ENCODE data around the gene ATG101.

Gene ATG101

DNA sequence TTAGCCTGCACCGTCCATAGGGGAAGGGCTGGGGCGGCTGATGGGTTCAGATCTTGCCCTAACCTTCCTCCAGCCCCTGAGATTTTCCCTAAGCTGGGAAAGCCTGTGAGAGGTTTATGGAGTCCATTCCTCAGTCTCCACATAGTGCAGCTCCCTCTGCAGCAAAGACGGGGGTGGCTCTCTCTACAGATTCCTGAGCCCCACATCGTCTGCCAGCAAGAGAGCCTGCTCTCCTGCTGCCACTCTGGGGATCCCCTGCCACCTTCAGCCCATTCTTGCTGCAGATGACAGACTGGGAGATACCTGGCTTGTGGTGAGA lies 12.8 kb downstream of the ATG101 start:
- no peak overlapping the region for H2AK5ac ChIP-seq (ENCODE audit: low read length)
- no peak overlapping the region for H4K12ac ChIP-seq (ENCODE audit: low read depth, low read length)
- no peak for DNase-seq
- no peak overlapping the region for H2BK12ac ChIP-seq (ENCODE audit: low read length)
- no peak overlapping the region for H2BK120ac ChIP-seq (ENCODE audit: insufficient read depth, low read length, poor library complexity)
- no peaks in the 10 kb centered on the region for H3K79me2 ChIP-seq (ENCODE audit: control insufficient read depth, insufficient read depth, low read length, poor library complexity)
- no peak overlapping the region for H3K14ac ChIP-seq (ENCODE audit: low read length)
- H4K8ac ChIP-seq (ENCODE audit: low read depth, low read length) = no peak overlapping the region
- H3K23ac ChIP-seq (ENCODE audit: low read length) = no peak overlapping the region
- no peaks in the 10 kb centered on the region for H3K27me3 ChIP-seq (ENCODE audit: insufficient read depth, low read length)
- no peak overlapping the region for H2AFZ ChIP-seq (ENCODE audit: insufficient read depth, low read length, poor library complexity)
- H3K4me1 ChIP-seq (ENCODE audit: control insufficient read depth in 1 of 2, insufficient read depth in 2 of 2, low read length in 2 of 2) = no peaks in the 10 kb centered on the region
- H3K4me2 ChIP-seq (ENCODE audit: low read length) = no peak overlapping the region
- H3K4ac ChIP-seq (ENCODE audit: low read depth, low read length) = no peak overlapping the region
- H3K9ac ChIP-seq (ENCODE audit: low read length) = no peak overlapping the region
- no peak overlapping the region for H3K4me3 ChIP-seq (ENCODE audit: low read depth, low read length)
- H3K79me1 ChIP-seq (ENCODE audit: low read length) = no peaks in the 10 kb centered on the region
- no peak overlapping the region for H2BK5ac ChIP-seq (ENCODE audit: low read depth, low read length, poor library complexity)
- H4K91ac ChIP-seq (ENCODE audit: low read depth, low read length) = no peak overlapping the region
- peaks cover 15 to 18% of the 10 kb centered on the region in 2 experiments for H3K36me3 ChIP-seq (ENCODE audit: control insufficient read depth in 1 of 2, insufficient read depth in 2 of 2, low read length in 2 of 2)
- WGBS (ENCODE audit: extremely low coverage, insufficient coverage, insufficient read length) = no CpG with 5 or more reads among the region's 4 CpGs
- no peak overlapping the region for H3K27ac ChIP-seq (ENCODE audit: low read depth, low read length)
- no peak overlapping the region for H3K18ac ChIP-seq (ENCODE audit: low read length)
- peaks cover 3% of the 10 kb centered on the region for H3K9me3 ChIP-seq (ENCODE audit: insufficient read depth, low read depth, low read length)

DNA sequence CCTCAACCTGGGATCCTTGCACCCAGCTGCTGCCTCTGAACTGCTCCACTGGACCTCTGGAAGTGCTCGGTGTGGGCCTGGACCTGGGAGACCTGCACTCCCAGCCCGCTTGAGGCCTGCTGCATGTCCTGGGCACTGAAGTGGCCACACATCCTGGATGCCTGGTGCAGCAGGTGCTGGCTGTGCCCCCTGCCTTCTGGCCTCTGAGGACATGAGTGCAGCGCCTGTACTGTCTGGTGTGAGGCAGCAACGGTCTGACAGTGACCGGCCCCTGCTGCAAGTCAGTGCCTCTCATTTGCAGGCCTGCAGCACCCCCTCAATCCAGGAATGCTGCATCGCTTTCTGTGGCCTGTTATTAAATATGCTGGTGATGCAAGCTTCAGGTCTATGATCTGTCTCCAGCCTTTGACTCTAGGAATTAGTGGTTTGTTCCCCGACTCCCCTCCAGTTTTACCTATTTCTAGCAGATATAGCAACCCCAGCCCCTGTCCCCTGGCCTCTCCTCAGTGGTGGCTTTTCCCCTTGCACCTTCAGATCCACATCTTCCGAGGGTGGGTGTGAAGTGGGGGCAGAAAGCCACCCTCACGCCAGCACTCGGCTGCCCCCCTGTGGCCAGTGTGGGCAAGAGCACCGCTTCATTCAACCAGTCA lies 13.3 kb downstream of the ATG101 start:
- H3K27me3 ChIP-seq (ENCODE audit: insufficient read depth, low read length) = no peaks in the 10 kb centered on the region
- H3K27ac ChIP-seq (ENCODE audit: low read depth, low read length) = no peak overlapping the region
- no peak overlapping the region for H2AK5ac ChIP-seq (ENCODE audit: low read length)
- no peaks in the 10 kb centered on the region for H3K79me2 ChIP-seq (ENCODE audit: control insufficient read depth, insufficient read depth, low read length, poor library complexity)
- no peak overlapping the region for H4K12ac ChIP-seq (ENCODE audit: low read depth, low read length)
- H3K9me3 ChIP-seq (ENCODE audit: insufficient read depth, low read depth, low read length) = peaks cover 3% of the 10 kb centered on the region
- H2BK5ac ChIP-seq (ENCODE audit: low read depth, low read length, poor library complexity) = no peak overlapping the region
- no CpG with 5 or more reads among the region's 11 CpGs for WGBS (ENCODE audit: extremely low coverage, insufficient coverage, insufficient read length)
- H3K4ac ChIP-seq (ENCODE audit: low read depth, low read length) = no peak overlapping the region
- H3K9ac ChIP-seq (ENCODE audit: low read length) = no peak overlapping the region
- H3K4me3 ChIP-seq (ENCODE audit: low read depth, low read length) = no peak overlapping the region
- no peak overlapping the region for H3K18ac ChIP-seq (ENCODE audit: low read length)
- no peak overlapping the region for H2BK12ac ChIP-seq (ENCODE audit: low read length)
- no peak overlapping the region for H3K4me2 ChIP-seq (ENCODE audit: low read length)
- no peak overlapping the region for H2AFZ ChIP-seq (ENCODE audit: insufficient read depth, low read length, poor library complexity)
- peak; percentile 39 to 69 for DNase-seq
- peaks cover 12 to 16% of the 10 kb centered on the region in 2 experiments for H3K36me3 ChIP-seq (ENCODE audit: control insufficient read depth in 1 of 2, insufficient read depth in 2 of 2, low read length in 2 of 2)
- no peak overlapping the region for H3K14ac ChIP-seq (ENCODE audit: low read length)
- no peak overlapping the region for H3K23ac ChIP-seq (ENCODE audit: low read length)
- H3K4me1 ChIP-seq (ENCODE audit: control insufficient read depth in 1 of 2, insufficient read depth in 2 of 2, low read length in 2 of 2) = no peaks in the 10 kb centered on the region
- H4K8ac ChIP-seq (ENCODE audit: low read depth, low read length) = no peak overlapping the region
- no peaks in the 10 kb centered on the region for H3K79me1 ChIP-seq (ENCODE audit: low read length)
- no peak overlapping the region for H2BK120ac ChIP-seq (ENCODE audit: insufficient read depth, low read length, poor library complexity)
- H4K91ac ChIP-seq (ENCODE audit: low read depth, low read length) = no peak overlapping the region

DNA sequence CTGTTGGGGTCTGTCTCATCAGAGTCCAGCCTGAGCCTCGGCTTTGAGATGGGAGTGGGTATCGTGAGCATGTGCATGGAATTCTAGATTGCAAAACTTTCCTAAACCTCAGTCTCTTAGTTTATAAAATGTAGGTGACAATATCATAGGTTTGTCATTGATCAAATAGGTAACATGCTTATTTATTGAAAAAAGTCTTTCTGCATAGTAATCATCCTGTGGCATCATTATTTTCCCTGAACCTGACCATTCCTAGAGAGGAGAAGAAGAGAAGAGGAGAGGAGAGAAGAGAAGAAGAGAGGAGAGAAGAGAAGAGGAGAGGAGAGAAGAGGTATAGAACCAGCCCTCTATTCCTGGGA lies 13.8 kb downstream of the ATG101 start:
- Histone ChIP-seq H3K23ac (ENCODE audit: low read length) (no peak overlapping the region), H3K79me2 (ENCODE audit: control insufficient read depth, insufficient read depth, low read length, poor library complexity) (no peaks in the 10 kb centered on the region), H3K9ac (ENCODE audit: low read length) (no peak overlapping the region), H3K36me3 (ENCODE audit: control insufficient read depth in 1 of 2, insufficient read depth in 2 of 2, low read length in 2 of 2) (peaks cover 6 to 14% of the 10 kb centered on the region in 2 experiments), H3K14ac (ENCODE audit: low read length) (no peak overlapping the region), H3K9me3 (ENCODE audit: insufficient read depth, low read depth, low read length) (peaks cover 3% of the 10 kb centered on the region), H3K79me1 (ENCODE audit: low read length) (no peaks in the 10 kb centered on the region), H3K27ac (ENCODE audit: low read depth, low read length) (no peak overlapping the region), H2BK120ac (ENCODE audit: insufficient read depth, low read length, poor library complexity) (no peak overlapping the region), H2AFZ (ENCODE audit: insufficient read depth, low read length, poor library complexity) (no peak overlapping the region), H3K4me2 (ENCODE audit: low read length) (no peak overlapping the region), H3K4ac (ENCODE audit: low read depth, low read length) (no peak overlapping the region), H3K4me3 (ENCODE audit: low read depth, low read length) (no peak overlapping the region), H2BK12ac (ENCODE audit: low read length) (no peak overlapping the region), H4K12ac (ENCODE audit: low read depth, low read length) (no peak overlapping the region), H3K18ac (ENCODE audit: low read length) (no peak overlapping the region), H4K8ac (ENCODE audit: low read depth, low read length) (no peak overlapping the region), H3K27me3 (ENCODE audit: insufficient read depth, low read length) (no peaks in the 10 kb centered on the region), H2BK5ac (ENCODE audit: low read depth, low read length, poor library complexity) (no peak overlapping the region), H2AK5ac (ENCODE audit: low read length) (no peak overlapping the region), H4K91ac (ENCODE audit: low read depth, low read length) (no peak overlapping the region), H3K4me1 (ENCODE audit: control insufficient read depth in 1 of 2, insufficient read depth in 2 of 2, low read length in 2 of 2) (no peaks in the 10 kb centered on the region)
- DNase-seq = no peak
- no CpG with 5 or more reads among the region's 2 CpGs for WGBS (ENCODE audit: extremely low coverage, insufficient coverage, insufficient read length)

DNA sequence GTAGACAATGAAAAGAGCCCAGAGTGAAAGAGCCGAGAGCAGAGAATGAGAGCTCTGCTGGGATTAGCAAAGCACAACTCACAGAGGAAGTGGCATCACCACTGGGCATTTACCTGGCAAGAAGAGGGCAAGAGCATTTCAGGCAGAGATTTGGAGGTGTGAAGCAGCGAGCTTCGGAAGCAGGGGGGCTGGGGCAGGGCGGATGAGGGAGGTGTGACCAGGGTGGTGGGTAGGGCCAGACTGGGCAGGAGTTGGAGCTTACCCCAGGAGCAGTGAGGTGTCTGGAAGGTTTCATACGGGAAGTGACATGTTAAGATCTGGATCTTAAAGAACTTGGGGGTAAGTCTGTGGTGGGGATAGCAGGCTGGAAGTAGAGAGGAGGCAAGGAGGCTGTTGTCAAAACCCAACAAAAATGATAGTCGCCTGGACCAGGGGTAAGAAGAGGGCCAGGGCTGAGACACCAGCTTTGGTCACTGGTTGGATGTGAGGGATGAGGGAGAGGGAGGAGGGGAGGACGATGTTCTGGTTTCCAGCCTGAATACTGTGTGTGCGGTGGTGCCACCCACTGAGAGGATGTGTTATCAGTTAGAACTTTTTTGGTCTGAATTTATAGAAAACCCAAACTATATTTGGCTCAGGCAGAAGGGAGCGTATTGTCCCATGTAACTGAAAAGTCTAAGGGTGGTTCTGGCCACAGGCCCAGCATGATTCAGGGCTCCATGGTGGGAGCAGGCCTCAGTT lies 14.9 kb downstream of the ATG101 start:
- H3K36me3 ChIP-seq (ENCODE audit: control insufficient read depth in 1 of 2, insufficient read depth in 2 of 2, low read length in 2 of 2) = peaks cover 0 to 4% of the 10 kb centered on the region in 2 experiments
- no peak overlapping the region for H4K12ac ChIP-seq (ENCODE audit: low read depth, low read length)
- no peaks in the 10 kb centered on the region for H3K79me2 ChIP-seq (ENCODE audit: control insufficient read depth, insufficient read depth, low read length, poor library complexity)
- no peak overlapping the region for H4K8ac ChIP-seq (ENCODE audit: low read depth, low read length)
- H3K14ac ChIP-seq (ENCODE audit: low read length) = no peak overlapping the region
- H2BK12ac ChIP-seq (ENCODE audit: low read length) = no peak overlapping the region
- no peak overlapping the region for H3K18ac ChIP-seq (ENCODE audit: low read length)
- H3K4me2 ChIP-seq (ENCODE audit: low read length) = no peak overlapping the region
- no peaks in the 10 kb centered on the region for H3K4me1 ChIP-seq (ENCODE audit: control insufficient read depth in 1 of 2, insufficient read depth in 2 of 2, low read length in 2 of 2)
- no peak overlapping the region for H3K27ac ChIP-seq (ENCODE audit: low read depth, low read length)
- no peak overlapping the region for H2BK5ac ChIP-seq (ENCODE audit: low read depth, low read length, poor library complexity)
- H3K23ac ChIP-seq (ENCODE audit: low read length) = no peak overlapping the region
- H3K9ac ChIP-seq (ENCODE audit: low read length) = no peak overlapping the region
- no peak overlapping the region for H2BK120ac ChIP-seq (ENCODE audit: insufficient read depth, low read length, poor library complexity)
- no peak for DNase-seq
- no peak overlapping the region for H2AFZ ChIP-seq (ENCODE audit: insufficient read depth, low read length, poor library complexity)
- H3K9me3 ChIP-seq (ENCODE audit: insufficient read depth, low read depth, low read length) = no peaks in the 10 kb centered on the region
- H3K4ac ChIP-seq (ENCODE audit: low read depth, low read length) = no peak overlapping the region
- no peak overlapping the region for H4K91ac ChIP-seq (ENCODE audit: low read depth, low read length)
- no CpG with 5 or more reads among the region's 9 CpGs for WGBS (ENCODE audit: extremely low coverage, insufficient coverage, insufficient read length)
- H3K27me3 ChIP-seq (ENCODE audit: insufficient read depth, low read length) = no peaks in the 10 kb centered on the region
- H3K4me3 ChIP-seq (ENCODE audit: low read depth, low read length) = no peak overlapping the region
- H2AK5ac ChIP-seq (ENCODE audit: low read length) = no peak overlapping the region
- no peaks in the 10 kb centered on the region for H3K79me1 ChIP-seq (ENCODE audit: low read length)

Measured in trophoblast cell (in vitro differentiated cells and primary cell).